HG02642 (cell line): ENCODE data around the gene BRPF3.

ENCODE experiments used
- ATAC-seq: cut with Tn5 transposase; IDR thresholded peaks from one replicate; pipeline ENCODE4 v1.9.1; 2021; ENCODE audit warnings: mild to moderate bottlenecking; ENCODE audit not compliant: unreplicated experiment, poor library complexity

BRPF3 gene

GRCh38 chr6:36227379-36228228 is 31.1 kb downstream of the BRPF3 start:
- ATAC-seq = no peak

- no peak for ATAC-seq
These were observed 32.7 kb downstream of the BRPF3 start for GRCh38 chr6:36229223-36229622.

- no peak for ATAC-seq
These were observed 33.8 kb downstream of the BRPF3 start for GRCh38 chr6:36230371-36230770.

GRCh38 chr6:36232172-36232571 is 35.6 kb downstream of the BRPF3 start:
- no peak for ATAC-seq

GRCh38 chr6:36235309-36235708 is 38.8 kb downstream of the BRPF3 start:
- ATAC-seq = no peak

GRCh38 chr6:36235862-36236261 is 39.3 kb downstream of the BRPF3 start:
- no peak for ATAC-seq

GRCh38 chr6:36239774-36240173 is 43.2 kb downstream of the BRPF3 start:
- ATAC-seq = no peak

DNA sequence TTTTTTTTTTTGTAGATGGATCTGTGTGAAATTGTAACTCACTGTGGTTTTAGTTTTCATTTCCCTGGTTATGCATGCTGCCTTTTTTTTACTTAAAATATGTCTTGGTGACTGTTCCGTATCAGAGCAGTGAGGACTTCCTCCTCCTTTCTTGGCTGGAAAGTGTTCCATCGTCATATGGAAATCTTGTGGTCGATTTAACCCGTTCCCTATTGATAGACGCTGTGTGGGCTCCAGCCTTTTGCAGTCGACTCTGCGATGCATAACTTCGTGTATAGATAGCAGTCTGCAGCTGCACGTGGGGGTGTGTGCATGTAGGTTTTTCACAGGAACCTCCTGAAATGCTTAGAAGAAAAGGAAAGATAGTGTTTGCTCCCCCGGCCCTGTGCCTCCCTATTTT is 45.2 kb downstream of the BRPF3 start:
- no peak for ATAC-seq

DNA sequence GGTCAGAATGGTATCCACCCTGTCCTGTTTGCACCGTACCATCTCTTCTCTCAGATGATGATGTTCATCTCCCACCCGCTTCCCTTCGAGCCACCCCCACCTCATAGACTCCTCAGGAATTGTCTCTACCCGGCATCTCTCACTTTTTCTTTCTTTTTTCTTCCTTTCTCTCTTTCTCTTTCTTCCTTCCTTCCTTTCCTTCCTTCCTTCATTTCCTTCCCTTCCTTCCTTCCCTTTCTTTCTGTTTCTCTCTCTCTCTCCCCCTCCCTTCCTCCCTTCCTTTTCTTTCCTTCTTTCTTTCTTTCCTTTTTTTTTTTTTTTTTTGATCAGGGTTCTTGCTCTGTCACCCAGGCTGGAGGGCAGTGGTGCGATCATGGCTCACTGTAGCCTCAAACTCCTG is 45.6 kb downstream of the BRPF3 start:
- no peak for ATAC-seq

- ATAC-seq = no peak
These were observed 46.1 kb downstream of the BRPF3 start for GRCh38 chr6:36242626-36243025.

DNA sequence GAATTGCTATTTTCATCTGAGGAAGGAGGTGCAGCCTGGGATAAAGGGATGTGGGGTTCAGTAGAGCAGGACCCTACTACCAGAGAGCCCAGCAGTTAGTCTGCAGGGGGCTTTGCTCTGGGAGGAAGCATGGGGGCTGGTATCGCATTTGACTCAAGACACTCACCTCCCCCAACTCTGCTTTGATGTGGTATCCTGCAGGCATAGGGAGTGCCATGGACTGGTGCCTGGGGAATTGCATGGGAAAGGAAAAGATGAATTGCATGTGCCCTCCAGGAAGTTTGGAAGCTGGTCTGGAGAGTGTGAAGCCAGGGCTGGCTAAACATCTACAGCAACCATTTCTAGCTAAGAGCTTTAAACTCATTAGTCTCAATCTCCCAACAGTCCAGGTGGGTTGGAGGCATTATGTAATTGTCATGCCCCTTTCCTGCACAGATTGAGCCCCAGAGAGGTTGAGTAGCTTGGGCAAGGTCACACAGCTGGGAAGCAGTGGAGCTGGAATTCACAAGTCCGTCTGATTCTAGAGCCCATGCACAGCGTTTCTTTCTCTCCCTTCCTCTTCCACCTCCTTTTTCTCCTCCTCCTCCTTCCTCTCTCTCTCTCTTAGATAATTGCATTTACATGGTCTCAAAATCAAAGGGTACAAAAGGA is 47.1 kb downstream of the BRPF3 start:
- no peak for ATAC-seq

DNA sequence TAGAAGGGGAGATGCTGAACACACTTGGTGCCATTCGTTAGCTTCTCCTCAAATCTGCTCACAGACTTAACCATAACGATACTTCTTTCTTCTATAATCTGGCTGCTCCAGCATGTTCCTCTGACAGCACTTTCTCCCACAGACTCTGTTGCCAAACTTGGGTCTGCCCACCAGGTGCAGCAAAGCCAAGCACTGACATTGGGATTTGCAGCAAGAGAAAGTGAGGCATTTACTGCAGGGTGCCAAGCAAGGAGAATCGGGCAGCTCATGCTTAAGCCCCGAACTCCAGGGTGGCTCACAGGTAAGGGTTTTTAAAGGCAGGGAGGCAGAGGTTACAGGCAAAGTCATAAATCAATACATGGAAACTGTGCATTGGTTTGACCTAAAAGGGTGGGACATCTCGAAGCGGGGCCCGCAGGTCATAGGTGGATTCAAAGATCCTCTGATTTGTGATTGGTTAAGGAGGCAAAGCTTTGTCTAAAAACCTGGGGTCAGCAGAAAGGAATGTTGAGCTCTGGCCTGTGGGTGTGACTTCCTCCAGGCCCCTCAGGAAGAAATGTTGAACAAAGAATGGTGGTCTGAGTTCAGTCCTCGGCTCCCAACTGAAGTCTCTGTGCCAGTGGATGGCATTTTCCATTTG is 48.2 kb downstream of the BRPF3 start:
- ATAC-seq = no peak

GRCh38 chr6:36245572-36246061 is 49.1 kb downstream of the BRPF3 start:
- no peak for ATAC-seq

DNA sequence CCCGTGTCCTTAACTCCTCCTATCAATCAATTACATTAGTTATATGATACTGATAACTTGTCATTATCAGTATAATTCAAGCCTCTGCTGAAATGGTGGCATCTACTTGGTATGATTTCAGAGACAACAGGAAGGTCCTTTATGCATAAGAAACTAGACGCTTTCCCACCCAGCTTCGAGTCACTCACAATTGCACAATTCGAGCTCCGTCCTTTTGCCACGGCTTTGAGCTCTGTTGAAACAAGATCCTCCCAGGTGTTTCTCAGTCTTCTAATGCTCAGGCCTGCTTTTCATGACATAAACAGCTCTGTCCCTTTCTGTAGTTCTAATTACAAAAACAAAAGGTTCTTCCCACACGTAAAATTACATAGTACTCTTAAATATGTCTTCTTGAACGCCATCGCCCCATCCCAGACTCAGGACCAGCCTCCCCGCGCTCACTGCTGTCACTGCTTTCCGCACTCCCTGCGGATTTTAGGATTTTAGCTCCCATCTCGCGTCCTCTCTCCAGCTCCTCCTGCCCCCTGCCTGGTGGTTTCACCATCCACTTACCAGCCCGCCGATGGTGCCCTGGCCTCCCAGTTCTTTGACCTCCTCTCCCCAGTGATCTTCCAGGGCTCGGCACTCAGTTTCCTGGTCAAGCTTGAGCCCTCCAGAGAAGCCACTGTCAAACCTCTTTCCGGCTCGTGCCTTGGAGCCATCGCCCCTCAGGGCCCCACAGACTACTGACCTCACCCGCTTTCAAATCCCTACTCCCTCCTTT is 50.1 kb downstream of the BRPF3 start:
- ATAC-seq = no peak

GRCh38 chr6:36247693-36248092 is 51.1 kb downstream of the BRPF3 start:
- no peak for ATAC-seq

DNA sequence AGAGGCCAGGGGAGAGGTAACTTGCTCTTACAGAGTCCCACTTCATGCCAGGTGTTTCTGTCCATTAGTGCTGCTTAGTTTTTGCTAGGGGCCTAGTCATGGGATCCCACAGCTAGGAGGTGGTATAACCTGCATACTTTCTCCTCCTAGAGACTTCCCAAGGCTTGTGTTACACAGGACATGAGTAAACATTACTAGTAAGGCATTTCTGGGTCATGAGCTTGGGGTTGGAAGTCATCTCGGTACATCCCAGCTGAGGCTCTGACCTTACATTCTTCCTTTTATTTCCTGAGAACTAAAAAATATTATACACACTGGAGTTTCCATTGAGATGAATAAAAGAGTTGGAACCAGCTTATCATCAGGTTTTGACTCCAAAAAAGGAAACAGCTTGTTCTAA is 52.4 kb downstream of the BRPF3 start:
- ATAC-seq = no peak

GRCh38 chr6:36249536-36249935 is 53.0 kb downstream of the BRPF3 start:
- ATAC-seq = no peak

DNA sequence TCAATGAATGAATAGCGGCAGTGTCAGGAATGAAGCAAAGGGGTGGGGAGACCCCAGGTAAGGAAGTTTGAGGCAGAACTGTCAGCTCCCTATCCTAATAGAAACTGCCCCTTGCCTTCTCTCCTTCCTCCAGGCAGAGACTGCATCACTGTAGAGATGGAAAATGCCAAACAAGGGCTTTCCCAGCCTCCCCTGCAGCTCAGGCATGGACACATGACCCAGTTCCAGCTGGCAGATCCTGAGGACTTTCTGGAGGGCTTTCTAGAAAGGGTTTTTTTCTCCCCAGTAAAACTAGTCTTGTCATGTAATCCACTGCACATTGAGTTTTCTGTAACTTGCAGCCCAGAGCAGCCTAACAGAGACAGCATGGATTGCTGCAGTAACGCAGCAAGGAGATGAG is 55.5 kb downstream of the BRPF3 start:
- no peak for ATAC-seq

GRCh38 chr6:36263390-36264000 is 67.0 kb downstream of the BRPF3 start:
- ATAC-seq = no peak

DNA sequence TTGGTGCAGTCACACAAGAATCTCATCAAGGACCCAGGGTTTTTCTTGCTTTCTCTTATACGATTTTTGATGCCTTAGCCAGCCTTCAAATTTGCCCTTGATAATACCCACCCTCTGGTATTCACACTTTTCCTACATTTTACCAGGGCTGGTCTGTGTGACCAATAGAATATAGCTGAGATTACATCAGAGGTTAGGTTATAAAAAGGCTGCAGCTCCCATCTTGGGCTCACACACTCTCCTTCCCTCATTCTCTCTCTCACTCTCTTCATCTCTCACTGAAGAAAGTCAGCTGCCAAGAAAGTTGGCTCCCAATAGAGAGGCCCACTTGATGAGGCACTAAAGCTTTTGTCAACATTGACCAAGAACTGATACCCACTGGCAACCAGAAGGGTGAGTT is 69.2 kb downstream of the BRPF3 start:
- ATAC-seq = no peak
